ENCODE data around the gene EPB41. TPM values are rescaled to one million over a fixed set of nuclear protein-coding genes. Genes with fewer than 3 reads are reported as not detected.

The EPB41 gene
- total and polyA plus RNA-seq, 9 of the 15 experiments (the other 6 are each of a cell fraction or from before 2014, with no cell fraction given): 3.7 to 213 (median 141) TPM

DNA sequence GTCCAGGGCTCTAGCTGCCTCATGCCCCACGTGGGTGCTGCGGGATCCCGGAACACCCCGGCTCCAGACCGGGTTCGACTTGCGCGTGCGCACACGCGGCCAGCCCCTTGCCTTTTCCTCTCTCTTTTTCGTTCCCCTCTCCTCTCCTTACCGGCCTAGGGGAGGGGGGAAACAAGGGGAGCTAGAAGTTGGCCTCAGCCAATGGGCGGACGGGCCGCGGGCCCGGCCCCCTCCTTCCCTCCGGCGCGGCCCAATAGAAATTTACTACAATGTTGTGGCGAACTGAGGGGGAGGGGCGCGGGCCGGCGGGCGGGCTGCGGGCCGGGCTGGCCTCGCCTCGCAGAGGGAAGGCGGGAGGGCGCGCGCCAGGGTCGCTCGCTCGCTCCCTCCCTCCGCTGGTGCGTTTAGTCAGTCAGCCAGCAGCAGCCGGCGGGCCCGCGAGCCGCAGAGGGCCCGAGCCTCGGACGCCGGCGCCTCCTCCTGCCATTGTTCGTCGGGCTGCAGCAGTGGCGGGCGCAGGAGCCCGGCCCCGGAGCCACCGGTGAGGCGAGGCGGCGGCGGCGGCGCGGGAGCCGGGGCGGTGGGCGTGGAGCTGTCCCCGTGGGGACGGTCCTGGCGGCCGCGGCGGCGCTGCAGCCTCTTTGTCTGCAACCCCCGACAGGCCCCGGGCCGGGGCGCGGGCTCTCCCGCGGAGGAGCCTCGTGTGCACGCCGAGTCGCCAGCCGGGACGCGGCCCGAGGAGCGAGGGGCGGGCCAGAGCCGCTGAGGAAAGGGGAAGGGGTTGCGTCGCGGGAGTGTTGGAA lies at the start of gene EPB41 (continued):
- TF ChIP-seq, protein P1, sequence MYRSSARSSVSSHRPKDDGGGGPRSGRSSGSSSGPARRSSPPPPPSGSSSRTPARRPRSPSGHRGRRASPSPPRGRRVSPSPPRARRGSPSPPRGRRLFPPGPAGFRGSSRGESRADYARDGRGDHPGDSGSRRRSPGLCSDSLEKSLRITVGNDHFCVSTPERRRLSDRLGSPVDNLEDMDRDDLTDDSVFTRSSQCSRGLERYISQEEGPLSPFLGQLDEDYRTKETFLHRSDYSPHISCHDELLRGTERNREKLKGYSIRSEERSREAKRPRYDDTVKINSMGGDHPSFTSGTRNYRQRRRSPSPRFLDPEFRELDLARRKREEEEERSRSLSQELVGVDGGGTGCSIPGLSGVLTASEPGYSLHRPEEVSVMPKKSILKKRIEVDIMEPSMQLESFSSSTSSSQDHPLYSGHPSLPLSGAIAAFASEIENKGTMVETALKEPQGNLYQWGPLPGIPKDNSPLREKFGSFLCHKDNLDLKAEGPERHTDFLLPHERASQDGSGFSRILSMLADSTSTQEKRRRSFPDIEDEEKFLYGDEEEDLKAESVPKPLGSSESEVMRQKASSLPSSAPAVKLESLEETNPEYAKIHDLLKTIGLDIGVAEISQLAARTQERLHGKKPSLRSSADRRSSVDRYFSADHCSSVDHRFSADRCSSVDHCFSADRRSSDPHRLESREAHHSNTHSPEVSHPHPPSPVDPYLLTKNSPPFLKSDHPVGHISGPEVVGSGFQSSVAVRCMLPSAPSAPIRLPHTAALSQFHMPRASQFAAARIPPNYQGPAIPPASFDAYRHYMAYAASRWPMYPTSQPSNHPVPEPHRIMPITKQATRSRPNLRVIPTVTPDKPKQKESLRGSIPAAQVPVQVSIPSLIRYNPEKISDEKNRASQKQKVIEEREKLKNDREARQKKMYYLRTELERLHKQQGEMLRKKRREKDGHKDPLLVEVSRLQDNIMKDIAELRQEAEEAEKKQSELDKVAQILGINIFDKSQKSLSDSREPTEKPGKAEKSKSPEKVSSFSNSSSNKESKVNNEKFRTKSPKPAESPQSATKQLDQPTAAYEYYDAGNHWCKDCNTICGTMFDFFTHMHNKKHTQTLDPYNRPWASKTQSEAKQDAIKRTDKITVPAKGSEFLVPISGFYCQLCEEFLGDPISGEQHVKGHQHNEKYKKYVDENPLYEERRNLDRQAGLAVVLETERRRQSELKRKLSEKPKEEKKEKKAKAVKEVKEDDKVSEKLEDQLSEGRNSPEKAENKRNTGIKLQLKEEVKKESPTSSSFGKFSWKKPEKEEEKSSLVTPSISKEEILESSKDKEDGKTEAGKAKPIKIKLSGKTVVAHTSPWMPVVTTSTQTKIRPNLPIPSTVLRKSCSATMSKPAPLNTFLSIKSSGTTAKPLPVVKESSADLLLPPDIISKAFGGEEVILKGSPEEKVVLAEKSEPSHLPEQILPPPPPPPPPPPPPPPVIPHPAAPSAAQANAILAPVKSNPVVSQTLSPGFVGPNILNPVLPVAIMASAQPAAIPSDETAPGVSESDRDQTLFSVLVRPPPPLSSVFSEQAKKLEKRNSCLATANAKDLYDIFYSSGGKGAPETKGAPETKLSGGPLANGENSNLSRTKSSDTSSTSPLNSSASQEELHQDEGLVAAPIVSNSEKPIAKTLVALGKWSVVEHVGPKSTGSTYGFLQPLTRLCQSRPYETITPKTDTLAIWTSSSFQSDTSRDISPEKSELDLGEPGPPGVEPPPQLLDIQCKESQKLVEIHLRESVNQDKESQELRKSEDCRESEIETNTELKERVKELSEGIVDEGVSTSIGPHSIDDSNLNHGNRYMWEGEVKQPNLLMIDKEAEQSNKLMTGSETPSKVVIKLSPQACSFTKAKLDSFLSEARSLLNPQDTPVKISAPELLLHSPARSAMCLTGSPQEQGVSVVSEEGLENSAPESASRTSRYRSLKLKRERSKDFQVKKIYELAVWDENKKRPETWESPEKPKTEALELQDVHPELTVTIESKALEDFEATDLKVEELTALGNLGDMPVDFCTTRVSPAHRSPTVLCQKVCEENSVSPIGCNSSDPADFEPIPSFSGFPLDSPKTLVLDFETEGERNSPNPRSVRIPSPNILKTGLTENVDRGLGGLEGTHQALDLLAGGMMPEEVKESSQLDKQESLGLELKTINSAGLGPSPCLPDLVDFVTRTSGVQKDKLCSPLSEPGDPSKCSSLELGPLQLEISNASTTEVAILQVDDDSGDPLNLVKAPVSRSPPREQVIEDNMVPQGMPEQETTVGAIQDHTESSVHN (IDR thresholded peaks at IDR 0.05; ENCODE audit: borderline replicate concordance in 1 of 2, low read depth in 1 of 2): no peak
- TF ChIP-seq, protein P2, sequence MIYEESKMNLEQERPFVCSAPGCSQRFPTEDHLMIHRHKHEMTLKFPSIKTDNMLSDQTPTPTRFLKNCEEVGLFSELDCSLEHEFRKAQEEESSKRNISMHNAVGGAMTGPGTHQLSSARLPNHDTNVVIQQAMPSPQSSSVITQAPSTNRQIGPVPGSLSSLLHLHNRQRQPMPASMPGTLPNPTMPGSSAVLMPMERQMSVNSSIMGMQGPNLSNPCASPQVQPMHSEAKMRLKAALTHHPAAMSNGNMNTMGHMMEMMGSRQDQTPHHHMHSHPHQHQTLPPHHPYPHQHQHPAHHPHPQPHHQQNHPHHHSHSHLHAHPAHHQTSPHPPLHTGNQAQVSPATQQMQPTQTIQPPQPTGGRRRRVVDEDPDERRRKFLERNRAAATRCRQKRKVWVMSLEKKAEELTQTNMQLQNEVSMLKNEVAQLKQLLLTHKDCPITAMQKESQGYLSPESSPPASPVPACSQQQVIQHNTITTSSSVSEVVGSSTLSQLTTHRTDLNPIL (CRISPR knock-in tag; IDR thresholded peaks at IDR 0.05): no peak
- no peak for TF ChIP-seq GABPA (tag; conservative IDR thresholded peaks at IDR 0.05; ENCODE audit: low read depth)
- TF ChIP-seq RFX1 (IDR thresholded peaks at IDR 0.05): no peak
- no peak for TF ChIP-seq PHTF2 (CRISPR knock-in tag; IDR thresholded peaks at IDR 0.05)
- TF ChIP-seq, protein P3, sequence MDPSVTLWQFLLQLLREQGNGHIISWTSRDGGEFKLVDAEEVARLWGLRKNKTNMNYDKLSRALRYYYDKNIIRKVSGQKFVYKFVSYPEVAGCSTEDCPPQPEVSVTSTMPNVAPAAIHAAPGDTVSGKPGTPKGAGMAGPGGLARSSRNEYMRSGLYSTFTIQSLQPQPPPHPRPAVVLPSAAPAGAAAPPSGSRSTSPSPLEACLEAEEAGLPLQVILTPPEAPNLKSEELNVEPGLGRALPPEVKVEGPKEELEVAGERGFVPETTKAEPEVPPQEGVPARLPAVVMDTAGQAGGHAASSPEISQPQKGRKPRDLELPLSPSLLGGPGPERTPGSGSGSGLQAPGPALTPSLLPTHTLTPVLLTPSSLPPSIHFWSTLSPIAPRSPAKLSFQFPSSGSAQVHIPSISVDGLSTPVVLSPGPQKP (CRISPR knock-in tag; IDR thresholded peaks at IDR 0.05): 0 out of 2 replicates have a peak, but pooled peaks have one; percentile 26
- TF ChIP-seq, protein P4, sequence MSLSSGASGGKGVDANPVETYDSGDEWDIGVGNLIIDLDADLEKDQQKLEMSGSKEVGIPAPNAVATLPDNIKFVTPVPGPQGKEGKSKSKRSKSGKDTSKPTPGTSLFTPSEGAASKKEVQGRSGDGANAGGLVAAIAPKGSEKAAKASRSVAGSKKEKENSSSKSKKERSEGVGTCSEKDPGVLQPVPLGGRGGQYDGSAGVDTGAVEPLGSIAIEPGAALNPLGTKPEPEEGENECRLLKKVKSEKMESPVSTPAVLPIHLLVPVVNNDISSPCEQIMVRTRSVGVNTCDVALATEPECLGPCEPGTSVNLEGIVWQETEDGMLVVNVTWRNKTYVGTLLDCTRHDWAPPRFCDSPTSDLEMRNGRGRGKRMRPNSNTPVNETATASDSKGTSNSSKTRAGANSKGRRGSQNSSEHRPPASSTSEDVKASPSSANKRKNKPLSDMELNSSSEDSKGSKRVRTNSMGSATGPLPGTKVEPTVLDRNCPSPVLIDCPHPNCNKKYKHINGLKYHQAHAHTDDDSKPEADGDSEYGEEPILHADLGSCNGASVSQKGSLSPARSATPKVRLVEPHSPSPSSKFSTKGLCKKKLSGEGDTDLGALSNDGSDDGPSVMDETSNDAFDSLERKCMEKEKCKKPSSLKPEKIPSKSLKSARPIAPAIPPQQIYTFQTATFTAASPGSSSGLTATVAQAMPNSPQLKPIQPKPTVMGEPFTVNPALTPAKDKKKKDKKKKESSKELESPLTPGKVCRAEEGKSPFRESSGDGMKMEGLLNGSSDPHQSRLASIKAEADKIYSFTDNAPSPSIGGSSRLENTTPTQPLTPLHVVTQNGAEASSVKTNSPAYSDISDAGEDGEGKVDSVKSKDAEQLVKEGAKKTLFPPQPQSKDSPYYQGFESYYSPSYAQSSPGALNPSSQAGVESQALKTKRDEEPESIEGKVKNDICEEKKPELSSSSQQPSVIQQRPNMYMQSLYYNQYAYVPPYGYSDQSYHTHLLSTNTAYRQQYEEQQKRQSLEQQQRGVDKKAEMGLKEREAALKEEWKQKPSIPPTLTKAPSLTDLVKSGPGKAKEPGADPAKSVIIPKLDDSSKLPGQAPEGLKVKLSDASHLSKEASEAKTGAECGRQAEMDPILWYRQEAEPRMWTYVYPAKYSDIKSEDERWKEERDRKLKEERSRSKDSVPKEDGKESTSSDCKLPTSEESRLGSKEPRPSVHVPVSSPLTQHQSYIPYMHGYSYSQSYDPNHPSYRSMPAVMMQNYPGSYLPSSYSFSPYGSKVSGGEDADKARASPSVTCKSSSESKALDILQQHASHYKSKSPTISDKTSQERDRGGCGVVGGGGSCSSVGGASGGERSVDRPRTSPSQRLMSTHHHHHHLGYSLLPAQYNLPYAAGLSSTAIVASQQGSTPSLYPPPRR (CRISPR knock-in tag; IDR thresholded peaks at IDR 0.05; ENCODE audit: borderline replicate concordance): peak; percentile 65; the same call in 1 of the 2 replicates
- no peak for TF ChIP-seq FOSL1 (tag; conservative IDR thresholded peaks at IDR 0.05)
- TF ChIP-seq COPS2 (conservative IDR thresholded peaks at IDR 0.05): no peak
